Fibroblast of upper back skin (primary cell): Measurements from ENCODE around the gene PPP6R3.
"Not testable (repeated sequence)": the region's sequence is repeated elsewhere in the genome, so short reads cannot be mapped to it uniquely, and the experiment has no call there.

Source experiments
- DNase-seq: peaks from one replicate; pipeline ENCODE4 v3.0.0-alpha.2; 2013

Gene PPP6R3

DNA sequence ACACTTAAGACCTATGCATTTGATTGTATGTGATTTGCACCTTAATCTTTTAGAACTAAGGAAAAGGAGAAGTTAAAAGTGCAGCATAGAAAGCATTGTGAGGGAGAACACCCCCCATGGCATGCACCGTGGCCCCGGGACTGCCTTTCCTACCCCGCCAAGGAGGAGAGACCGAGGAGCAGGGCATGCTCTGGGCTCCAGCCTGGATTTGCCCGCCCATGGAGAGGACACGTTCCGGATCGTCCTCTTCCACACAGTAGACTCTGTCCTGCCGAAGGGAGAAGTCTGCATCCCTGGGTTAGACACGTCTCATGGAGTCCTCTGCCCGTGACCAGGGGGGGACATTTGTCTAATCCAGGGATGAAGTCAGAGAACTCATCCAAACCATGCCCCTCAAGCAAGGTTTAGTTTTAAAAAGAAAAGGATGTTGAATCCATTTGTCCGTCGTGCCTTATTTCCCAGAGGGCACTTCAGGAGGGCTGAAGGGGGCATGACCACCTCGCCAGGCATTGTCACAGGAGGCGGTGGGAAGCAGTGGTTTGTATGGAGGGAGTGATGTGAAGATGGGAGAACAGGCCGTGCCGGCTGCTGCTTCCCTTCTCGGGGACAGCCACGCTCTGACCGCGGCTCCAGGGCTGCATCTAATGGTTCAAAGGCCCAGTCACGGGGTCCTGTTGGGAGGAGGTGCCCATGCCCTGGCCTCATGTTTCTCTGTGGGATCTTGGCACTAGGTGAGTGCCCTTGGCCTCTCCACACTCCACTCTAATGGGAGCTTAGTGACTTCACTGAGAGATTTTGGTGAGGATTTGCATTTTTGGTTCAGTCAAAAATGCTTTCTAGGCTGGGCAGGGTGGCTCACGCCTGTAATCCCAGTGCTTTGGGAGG, 157.6 kb downstream of the PPP6R3 start:
- no peak for DNase-seq

DNA sequence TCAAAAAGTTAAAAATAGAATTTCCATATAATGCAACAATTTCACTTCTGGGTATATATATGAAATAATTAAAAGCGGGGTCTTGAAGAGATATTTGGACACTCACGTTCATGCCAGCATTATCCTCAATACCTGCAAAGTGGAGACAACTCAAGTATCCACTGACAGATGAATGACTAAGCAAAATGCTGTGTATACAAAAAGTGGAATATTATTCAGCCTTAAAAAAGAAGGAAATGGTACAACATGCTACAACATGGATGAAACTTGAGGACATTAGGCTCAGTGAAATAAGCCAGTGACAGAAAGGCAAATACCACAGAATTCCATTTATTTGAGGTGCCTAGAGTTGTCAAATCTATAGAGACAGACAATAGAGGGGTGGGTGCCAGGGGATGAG, 161.3 kb downstream of the PPP6R3 start:
- DNase-seq: no peak

DNA sequence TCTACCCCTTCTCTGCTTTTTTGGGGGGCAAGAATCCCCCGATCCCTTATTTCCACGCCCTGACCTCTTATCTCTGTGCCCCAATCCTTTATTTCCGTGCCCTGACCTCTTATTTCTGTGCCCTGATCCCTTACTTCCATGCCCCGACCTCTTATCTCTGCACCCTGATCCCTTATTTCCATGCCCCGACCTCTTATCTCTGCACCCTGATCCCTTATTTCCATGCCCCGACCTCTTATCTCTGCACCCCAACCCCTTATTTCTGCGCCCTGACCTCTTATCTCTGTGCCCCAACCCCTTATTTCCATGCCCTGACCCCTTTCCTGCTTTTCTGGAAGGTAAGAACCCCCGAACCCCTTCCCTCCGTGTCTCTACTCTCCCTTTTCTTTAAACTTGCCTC, 163.2 kb downstream of the PPP6R3 start:
- DNase-seq: not testable (repeated sequence)

DNA sequence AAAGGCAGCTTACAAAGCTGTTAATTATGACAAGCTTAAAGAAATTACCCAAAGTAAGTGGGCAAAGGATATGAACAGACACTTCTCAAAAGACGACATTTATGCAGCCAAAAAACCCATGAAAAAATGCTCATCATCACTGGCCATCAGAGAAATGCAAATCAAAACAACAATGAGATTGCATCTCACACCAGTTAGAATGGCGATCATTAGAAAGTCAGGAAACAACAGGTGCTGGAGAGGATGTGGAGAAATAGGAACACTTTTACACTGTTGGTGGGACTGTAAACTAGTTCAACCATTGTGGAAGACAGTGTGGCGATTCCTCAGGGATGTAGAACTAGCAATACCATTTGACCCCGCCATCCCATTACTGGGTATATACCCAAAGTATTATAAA, 164.5 kb downstream of the PPP6R3 start:
- DNase-seq: not testable (repeated sequence)

DNA sequence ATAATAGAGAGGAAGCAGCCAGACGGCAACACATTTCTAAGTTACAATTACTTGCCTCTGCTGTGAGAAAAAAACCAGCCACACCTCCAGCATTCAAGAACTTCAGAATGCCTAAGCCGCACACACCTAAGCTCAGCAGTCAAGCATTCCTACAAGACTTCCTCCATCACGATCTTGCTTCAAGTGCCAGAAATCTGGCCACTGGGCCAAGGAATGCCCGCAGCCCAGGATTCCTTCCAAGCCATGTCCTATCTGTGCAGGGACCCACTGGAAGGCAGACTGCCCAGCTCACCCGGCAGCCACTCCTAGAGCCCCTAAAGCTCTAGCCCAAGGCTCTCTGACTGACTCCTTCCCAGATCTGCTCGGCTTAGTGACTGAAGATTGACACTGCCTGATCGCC, 165.7 kb downstream of the PPP6R3 start:
- DNase-seq: not testable (repeated sequence)

DNA sequence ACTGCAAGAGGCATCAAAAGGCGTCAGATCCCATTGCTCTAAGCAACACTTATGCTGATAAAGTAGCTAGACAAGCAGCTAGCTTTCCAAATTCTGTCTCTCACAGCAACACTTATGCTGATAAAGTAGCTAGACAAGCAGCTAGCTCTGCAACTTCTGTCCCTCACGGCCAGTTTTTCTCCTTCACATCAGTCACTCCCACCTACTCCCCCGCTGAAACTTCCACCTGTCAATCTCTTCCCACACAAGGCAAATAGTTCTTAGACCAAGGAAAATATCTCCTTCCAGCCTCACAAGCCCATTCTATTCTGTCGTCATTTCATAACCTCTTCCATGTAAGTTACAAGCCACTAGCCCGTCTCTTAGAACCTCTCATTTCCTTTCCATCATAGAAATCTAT, 168.3 kb downstream of the PPP6R3 start:
- DNase-seq: not testable (repeated sequence)

DNA sequence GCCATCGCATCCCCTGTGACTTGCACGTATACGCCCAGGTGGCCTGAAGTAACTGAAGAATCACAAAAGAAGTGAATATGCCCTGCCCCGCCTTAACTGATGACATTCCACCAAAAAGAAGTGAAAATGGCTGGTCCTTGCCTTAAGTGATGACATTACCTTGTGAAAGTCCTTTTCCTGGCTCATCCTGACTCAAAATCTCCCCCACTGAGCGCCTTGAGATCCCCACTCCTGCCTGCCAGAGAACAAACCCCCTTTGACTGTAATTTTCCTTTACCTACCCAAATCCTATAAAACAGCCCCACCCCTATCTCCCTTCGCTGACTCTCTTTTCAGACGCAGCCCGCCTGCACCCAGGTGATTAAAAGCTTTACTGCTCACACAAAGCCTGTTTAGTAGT, 171.8 kb downstream of the PPP6R3 start:
- not testable (repeated sequence) for DNase-seq

DNA sequence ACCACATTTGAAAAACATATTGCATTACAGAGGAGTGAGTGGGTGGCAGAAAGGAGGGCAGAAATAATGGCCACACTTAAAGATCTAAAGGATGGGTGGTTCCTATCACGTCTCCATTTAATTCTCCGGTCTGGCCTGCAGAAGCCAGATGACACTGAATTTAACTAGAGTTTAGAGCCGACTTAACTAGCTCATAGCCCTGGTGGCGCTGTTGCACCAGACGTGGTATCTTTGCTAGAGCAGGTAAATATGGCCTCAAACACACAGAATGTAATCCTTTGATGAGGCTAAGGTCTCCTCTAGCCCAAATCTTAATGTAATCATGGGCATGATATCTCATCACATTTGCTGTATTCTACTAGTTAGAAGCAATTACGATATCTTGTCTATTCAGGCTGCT, 172.2 kb downstream of the PPP6R3 start:
- DNase-seq: peak; percentile 58

DNA sequence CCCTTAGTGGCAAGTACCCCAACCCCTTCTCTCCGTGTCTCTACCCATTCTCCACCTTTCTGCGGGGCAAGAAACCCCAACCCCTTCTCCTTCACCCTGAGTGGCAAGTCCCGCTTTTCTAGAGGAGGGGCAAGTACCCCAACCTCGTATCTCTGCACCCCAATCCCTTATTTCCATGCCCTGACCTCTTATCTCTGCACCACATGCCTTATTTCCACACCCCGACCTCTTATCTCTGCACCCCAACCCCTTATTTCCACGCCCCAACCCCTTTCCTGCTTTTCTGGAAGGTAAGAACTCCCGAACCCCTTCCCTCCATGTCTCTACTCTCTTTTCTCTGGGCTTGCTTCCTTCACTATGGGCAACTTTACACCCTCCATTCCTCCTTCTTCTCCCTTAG, 174.1 kb downstream of the PPP6R3 start:
- DNase-seq: not testable (repeated sequence)

DNA sequence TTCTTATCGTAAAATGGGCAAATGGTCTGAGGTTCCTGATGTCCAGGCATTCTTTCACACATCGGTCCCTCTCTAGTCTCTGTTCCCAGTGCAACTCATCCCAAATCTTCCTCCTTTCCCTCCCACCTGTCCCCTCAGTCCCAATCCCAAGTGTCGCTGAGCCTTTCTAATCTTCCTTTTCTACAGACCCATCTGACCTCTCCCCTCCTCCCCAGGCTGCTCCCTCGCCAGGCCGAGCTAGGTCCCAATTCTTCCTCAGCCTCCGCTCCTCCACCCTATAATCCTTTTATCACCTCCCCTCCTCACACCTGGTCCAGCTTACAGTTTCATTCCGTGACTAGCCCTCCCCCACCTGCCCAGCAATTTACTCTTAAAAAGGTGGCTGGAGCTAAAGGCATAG, 174.6 kb downstream of the PPP6R3 start:
- not testable (repeated sequence) for DNase-seq

DNA sequence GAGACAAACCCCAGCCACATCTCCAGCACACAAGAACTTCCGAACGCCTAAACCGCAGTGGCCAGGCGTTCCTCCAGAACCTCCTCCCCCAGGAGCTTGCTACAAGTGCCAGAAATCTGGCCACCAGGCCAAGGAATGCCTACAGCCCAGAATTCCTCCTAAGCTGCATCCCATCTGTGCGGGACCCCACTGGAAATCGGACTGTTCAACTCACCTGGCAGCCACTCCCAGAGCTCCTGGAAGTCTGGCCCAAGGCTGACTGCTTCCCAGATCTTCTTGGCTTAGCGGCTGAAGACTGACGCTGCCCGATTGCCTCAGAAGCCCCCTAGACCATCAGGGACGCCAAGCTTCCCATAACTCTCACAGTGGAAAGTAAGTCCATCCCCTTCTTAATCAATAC, 175.3 kb downstream of the PPP6R3 start:
- peak; percentile 17 for DNase-seq

DNA sequence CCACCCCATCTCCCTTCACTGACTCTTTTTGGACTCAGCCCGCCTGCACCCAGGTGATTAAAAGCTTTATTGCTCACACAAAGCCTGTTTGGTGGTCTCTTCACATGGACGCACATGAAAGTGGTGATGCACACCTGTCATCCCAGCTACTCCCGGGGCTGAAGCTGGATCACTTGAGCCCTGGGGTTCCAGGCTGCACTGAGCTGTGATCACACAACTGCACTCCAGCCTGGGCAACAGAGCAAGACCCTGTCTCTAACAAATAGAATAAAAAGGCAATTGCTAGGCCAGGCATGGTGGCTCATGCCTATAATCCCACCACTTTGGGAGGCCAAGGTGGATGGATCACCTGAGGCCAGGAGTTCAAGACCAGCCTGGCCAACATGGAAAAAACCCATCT, 178.8 kb downstream of the PPP6R3 start:
- not testable (repeated sequence) for DNase-seq

DNA sequence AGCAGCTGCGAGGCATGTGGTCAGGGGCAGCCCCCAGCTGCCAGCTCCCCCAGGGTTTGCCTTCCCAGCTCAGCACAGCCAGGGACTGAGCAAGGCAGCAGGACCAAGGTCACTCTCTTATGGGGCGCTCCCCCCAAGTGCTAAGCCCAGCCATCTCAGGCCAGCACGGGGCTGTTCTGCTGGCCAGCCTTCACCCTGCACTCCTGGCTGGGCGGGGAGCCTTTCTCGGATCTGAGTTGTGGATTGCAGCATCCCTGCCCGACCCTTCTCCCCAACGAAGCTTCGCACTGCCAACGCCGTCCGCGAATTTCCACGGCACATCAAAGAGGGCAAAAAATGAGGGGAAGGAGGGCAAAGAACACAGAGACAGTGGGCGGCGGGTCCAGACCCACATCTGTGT, 181.3 kb downstream of the PPP6R3 start:
- no peak for DNase-seq

DNA sequence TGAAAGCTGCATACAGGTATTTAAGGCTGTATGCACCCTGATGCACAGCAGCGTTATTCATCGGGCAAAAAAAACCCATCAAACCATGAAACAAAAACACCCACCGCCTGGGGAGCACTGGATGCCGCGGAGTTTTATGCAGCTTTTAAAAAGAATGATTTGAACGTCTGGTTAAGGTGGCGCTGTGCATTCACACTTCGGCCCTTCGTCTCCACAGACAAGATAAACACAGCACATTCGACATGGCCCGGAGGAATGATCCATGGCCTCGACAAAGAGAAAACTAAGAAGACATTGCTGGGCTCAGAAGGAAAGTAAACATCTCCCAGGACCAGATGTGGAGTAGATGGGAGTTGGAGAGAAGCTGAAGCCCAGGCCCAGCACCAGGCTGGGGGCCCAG, 183.0 kb downstream of the PPP6R3 start:
- DNase-seq: peak; percentile 26

DNA sequence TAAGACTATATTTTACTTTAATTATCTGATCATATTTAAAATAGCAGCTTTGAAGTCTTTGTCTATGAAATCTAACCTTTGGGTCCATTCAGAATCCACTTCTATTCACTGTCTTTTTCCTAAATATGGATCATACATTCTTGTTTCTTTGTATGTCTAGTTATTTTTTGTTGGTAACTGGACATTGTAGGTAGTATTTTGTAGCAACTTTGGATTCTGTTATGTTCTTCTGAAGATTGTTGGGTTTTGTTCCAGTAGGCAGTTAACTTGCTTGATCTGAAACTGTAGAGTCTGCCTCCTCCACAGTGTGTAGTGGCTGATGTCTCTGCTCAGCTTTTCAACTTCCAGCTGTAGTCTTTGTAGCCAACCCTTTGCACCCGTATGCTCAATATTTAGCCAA, 186.3 kb downstream of the PPP6R3 start:
- no peak for DNase-seq

DNA sequence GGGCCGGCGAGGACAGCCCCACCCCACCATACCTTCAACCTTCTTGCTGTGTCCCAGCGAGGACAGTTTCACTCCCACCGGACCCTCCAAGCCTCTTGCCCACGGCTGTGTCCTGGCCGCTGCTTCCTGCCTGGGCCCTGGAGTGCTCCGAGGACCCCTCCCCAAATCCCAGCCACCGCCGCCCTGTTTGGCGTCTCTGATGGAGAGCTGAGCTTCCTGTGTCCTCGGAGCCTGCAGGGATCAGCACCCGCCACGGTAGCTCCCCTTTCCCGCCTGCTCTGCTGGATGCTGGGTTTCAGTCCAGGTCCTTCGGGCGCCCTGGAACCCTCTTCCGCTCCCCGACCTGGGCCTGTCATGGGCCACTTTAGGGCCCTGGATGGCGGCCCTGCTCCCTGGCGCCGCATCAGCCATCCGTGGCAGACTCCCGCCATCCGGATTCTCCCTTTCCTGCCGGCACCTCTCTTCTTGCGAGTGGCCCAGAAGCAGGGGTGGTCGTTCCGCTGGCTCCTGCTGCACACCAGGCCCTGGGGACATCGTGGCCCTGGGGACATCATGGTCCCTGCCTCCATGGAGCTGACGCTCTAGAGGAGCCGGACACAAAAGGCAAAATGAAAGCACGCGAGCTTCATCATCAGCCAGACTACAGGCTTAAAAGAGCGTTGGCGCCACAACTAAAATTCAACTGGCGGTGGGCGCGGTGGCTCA, 189.5 kb downstream of the PPP6R3 start:
- DNase-seq: no peak

DNA sequence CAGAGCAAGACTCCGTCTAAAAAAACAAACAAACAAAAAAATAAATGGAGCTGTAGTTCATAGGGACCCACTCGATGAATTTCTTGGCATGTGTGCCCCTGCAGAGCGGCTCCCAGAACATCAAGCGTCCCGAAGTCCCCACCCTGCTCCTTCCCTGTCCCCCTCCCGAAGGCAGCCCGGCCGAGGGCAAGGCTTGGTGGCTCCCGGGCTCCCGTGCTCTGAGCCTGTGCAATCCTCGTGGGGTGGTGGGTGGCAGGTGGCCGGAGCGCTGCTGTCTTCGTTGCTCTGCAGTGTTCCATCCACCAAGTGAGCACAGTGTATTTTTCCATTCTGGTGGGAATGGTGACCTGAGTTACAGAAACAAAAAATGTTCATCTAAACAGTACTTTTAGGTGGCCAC, 190.2 kb downstream of the PPP6R3 start:
- DNase-seq: no peak

DNA sequence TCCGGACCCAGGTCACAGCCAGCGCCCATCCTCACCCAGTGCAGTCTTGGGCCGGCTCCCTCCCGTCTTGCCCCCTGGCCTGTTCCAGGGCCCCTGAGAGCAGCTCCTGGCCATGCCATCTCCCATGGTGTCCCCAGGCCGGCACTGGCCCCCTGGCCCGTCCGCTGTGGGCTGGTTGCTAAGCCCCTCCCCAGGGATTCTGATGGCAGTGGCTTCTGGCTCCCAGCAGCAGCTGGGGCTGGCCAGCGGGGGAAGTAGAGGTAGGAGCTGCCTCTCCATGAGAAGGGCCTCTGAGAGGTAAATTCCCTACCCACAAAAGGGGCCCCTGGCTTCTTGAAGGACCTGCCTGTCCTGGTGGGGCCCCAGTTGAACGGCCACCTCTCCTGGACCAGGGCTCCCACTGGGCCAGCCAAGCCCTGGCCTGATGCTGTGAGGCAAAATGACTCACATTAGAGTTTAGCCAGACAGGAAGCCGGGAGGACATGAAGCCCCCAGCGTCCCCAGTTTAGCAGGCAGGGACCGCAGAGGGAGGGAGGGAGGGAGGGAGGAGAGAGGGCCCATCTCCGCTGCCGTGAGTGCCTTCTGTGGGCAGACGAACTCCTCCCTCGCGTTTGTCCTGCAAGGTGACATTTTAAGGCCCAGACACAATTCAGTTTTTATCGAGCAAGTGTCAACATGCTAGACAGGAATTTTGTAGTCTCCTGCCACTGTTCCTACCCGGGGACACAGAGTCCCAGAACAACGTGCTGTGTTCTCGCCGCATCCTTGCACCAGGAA, 190.8 kb downstream of the PPP6R3 start:
- DNase-seq: no peak

DNA sequence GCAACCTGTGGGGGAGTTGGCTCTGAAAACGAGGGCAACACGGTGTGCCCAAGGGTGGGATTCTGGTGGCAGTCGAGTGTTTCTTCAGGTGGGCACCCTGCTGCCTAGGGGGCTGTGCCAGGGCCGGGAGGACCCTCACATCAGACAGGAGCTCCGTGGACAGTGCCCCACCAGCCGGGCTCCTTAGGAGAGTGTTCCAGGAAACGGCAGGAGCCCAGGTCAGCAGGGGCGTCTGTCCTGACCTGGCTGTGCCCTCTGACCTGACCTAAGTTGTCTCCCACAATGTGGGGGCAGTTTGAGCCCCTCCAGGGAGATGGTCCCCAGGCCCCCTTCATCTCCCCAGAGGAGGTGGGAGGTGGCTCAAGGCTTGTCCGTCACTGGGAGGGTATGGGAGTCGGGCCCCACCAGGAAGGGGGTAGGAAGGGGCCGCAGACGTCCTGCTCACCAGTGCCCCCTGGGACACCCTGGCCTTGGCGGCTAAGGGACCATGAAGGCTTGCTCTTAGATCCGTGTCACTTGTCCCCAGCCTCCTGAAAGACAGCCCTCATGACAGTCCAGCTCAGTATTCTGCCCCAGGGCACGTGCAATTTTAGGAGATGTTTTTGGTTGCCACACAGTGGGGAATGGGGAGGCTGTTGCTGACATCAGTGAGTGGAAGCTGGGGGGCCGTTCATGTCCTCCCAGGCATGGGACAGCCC, 191.6 kb downstream of the PPP6R3 start:
- DNase-seq: no peak

DNA sequence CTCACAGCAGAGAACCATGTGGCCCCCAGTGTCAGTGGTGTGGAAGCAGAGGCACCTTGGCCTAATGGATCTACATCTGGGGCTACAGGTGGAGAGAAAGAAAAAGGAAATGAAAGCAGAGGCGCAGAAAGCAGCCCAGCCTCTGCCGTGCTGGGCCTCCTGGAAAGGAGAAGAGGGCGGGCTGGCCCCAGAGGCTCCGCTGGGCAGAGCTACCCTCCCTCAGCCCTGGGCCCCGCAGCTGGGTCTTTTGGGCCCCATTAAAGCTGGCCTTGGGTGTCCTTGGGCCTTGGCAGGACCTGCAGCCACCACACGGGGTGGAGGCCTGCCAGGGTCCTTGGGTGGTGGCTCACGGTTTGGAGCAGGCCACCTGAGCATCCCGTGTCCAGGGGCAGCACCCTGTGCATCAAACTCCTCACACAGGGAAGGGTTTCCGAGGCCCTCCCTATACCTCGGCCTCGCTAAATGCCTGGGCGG, 192.2 kb downstream of the PPP6R3 start:
- no peak for DNase-seq

DNA sequence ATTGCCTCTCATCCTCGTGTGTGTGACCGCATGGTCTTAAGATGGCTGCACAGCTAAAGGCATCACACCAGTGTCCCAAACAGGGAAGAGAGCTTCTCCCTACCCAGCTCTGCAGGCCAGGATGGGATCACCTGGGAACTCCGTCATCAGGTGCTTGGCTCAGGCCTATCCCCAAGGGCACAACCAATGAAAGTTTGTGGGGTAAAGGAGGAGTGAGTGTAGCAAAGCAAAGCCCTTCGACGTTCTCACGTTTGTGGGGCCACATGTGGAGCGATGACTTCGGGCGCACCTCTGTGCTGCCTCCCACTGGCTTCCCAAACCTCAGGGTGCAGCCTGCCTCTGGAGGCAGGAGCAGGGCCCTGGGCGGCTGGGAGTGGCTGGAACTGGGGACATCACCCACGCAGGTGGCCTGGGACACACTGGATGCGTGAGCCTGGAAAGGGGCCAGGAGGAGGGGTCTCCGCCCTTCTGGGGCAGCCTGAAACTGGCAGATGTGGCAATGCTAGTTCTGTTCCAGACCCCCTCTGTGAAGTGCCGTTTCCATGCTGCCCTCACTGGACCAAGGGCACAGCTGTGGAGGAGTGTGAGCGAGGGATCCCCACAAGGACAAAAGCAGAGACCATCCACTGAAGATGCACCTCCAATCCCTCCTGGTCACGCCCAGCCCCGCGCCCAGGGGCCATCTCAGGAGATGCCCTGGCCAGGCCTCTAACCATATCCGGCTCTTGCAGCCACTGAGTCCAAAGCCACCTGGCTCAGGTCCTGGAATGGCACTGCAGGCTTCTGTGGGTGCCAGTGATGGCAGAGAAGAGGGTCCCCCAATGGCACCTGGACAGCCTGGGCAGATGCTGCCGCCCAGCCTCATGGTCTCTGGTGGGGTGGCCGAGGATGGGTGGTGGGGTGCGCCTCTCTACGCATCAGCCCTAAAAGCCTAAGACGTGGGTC, 193.2 kb downstream of the PPP6R3 start:
- DNase-seq: no peak

DNA sequence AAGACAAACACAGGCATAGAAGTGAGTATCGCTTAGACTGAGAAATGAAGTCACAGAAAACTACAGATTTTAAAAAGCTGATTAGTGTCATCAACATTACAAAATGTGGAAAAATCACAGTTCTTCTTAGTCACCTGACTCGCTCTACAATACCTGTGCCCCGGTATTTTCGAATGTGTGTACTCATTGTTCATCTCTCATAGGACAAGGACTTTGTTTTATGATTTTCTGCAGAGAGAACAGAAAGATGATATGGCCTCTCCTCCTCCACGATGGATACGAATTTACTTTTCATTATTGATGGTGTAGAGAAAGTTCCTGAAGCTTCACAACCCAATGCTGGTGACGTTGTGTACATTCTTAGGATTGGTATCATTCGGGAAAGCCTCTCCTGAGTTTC, 194.4 kb downstream of the PPP6R3 start:
- no peak for DNase-seq
